ENCODE data around the gene METTL17. TPM values are rescaled to one million over a fixed set of nuclear protein-coding genes. Genes with fewer than 3 reads are reported as not detected.

METTL17 gene, protein sequence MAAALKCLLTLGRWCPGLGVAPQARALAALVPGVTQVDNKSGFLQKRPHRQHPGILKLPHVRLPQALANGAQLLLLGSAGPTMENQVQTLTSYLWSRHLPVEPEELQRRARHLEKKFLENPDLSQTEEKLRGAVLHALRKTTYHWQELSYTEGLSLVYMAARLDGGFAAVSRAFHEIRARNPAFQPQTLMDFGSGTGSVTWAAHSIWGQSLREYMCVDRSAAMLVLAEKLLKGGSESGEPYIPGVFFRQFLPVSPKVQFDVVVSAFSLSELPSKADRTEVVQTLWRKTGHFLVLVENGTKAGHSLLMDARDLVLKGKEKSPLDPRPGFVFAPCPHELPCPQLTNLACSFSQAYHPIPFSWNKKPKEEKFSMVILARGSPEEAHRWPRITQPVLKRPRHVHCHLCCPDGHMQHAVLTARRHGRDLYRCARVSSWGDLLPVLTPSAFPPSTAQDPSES
- total RNA-seq (2022; extraction: Qiagen RNA extraction; ENCODE audit: low read depth) = 68.4 to 77.9 TPM (median 74.9 TPM) in 5 replicates

DNA sequence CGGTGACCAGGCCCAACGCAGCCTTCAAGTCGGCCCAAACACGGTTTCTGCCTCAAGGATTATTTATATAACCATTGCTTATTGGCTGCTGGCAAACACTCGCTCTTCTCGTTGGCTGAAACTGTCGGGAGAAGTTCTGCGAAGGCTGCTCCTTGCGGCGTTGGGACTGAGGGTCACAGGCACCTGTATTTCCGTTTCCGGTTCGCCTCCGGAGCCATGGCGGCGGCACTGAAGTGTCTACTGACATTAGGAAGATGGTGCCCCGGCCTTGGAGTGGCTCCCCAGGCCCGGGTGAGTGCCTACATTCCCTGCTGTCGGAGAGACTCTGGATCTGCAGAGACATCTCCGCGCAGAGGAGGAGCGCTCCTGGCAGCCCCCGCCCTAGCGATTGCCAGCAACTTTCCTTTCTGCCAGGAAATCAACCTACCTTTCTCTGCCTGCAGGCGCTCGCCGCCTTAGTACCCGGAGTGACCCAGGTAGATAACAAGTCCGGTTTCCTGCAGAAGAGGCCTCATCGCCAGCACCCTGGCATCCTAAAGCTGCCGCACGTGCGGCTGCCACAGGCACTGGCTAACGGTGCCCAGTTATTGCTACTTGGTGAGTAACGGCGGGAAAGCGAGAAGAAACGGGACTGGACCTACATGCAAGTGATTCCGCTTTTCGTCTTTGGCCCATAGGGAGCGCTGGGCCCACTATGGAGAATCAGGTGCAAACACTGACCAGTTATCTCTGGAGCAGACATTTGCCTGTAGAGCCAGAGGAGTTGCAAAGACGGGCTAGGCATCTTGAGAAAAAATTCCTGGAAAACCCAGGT, at the start of gene METTL17:
Gene METTL17 (plus strand): TSS at position 194 of the 814 bp plus-strand sequence. CDS start 23 bp downstream, at position 217.

DNA sequence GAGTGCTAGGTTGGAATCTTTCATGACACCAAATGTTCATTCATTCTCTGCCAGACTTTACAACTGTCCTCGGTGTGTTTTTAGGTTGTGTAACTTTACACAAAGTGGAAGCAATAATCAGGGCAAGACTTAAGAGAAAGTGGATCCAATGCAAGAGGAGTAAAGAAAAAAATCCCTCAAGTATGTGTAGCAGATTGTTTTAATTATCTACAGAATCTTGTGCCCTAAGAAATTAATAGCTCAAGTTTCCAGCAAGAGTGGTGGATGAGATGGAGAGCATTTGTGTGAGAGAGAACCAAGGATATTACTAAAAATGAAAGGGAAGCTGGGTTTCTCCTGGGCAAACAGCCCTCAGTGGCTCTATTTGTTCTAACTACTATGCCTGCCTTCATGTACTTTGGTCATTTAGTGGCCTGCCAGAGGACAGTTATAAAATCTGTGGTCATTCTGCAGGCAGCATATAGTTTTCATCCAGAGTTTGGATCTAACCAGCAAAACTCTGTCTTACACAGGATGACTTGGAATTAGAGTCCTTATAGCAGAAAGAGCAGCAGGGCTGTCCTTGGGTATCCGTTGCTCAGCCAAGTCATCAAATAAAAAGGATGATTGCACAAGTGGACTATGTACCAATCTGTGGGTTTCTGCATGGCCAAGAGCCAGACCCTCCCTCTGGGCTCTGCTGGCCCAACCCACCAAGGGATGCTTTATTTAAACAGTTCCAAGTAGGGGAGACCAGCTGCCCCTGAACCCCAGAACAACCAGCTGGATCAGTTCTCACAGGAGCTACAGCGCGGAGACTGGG, 34.8 kb upstream of the METTL17 start, which contains the start of gene RNASE2:
Gene RNASE2 (plus strand): TSS at position 752 of the 802 bp plus-strand sequence. CDS start 285 bp downstream, outside the sequence.

DNA sequence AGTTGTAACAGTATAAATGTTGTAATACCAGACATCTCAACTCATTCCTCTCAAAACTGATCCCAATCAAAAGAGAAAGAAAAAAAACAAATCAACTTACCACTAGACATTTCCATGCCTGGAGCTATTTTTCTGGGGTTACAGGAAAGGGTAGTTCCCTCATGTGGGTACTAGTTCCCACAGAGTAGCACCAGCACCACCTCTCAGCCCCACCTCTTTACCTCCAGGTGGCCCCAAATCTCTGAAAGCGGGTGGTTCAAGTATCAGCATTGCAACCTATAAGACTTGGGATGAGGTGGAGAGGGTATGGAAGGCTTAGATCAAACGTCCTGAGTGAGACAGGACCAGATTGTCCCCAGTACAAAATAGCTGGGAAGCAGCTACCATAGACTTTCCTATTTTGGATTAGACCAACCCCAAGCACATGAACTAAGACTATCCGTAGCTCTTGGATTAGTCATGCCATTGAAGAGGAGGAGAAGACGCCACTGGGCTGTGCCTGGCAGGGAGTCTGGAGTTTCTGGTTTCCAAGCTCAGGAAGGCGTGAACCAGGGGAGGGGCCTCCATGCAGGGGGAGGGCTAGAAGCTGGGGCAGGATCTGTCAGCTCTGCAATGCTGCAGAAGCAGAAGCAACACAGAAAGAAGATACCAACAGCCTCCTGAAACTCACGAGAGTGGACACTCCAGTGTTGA, 9.0 kb downstream of the METTL17 start, which contains the start of gene SLC39A2:
Gene SLC39A2 (plus strand): TSS at position 620 of the 693 bp plus-strand sequence. CDS start 154 bp downstream, outside the sequence.

DNA sequence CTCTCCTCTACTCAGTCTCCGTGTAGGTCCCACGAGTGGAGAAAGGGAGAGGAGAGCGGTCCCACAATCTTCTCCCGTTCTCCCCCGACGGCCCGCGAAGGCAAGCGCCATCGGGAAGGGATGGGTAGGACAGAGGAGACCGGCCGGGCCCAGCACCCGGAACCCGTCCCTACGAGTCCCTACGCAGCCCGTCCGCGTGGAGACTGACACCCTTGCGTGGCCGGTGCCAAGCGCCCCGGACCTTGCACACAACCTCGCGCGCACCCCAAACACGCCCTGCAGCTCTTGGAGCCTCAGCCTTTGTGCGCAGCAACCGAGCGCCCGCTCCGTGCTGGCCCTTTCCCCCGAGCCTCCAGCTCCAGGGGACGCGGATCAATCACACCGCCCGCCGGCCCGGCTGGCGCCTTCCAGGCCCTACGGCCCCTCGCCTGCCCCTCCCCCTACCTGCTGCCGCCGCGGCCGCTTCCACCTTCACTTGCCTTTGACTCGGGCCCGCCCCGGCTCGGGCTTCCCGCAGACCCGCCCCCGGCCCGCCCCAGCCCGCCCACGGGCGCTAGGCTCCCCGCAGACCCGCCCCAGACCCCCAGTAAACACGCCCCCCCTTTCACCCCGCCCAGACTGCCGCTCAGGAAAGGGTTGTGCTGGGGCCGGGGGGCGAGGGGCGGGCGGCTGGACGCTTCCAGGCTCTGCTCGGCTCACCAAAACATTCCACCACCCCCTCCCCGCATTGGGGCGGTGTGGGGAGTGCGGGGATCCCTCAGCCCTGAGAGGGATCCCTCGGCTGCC, 35.0 kb downstream of the METTL17 start, which contains the start of gene NDRG2:
Gene NDRG2 (minus strand): TSS at position 477 of the 786 bp plus-strand sequence. CDS start 1,746 bp downstream, outside the sequence.

DNA sequence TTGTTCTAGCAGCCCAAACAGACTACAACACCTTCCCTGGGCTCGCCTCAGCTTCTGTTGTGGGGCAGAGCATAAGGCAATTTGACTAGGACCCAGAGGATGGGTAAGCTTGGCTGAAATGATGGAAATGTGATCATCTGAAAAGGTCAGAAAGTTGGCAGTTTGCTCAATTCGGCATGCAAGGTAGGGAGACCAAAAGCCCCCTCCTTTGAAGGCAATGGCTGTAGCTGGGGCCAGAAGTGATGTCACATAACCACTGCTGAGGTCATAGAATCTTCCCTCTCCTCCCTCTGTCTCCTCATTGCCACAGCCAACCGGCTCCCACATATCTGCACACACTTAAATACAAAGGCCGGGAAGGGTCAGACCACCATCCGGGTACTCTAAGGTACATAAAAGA, 40.1 kb downstream of the METTL17 start, which contains the start of gene TPPP2:
Gene TPPP2 (plus strand): TSS at position 301 of the 400 bp plus-strand sequence. CDS start 365 bp downstream, outside the sequence.

DNA sequence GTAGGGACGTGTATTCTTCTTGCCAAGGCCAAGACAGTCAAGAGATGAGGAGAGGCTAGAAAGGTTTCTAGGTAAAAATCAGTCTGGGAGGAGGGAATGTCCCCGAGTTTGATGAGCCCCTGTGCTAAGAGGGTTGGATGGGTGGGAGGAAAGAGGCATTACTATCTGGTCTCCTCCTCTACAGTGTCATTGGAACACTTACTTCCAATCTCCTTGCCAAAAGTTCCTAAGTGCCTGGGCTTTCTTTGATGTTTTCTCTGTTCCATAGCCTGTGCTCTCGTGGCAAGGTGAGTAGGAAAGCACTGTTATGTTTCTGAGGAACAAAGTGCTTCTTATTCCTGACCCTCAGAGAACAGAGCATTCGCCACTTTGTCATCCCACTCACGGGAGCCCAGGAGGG, 44.9 kb downstream of the METTL17 start, which contains the start of gene RNASE13:
Gene RNASE13 (minus strand): TSS at position 101 of the 400 bp plus-strand sequence. CDS start 519 bp downstream, outside the sequence.

DNA sequence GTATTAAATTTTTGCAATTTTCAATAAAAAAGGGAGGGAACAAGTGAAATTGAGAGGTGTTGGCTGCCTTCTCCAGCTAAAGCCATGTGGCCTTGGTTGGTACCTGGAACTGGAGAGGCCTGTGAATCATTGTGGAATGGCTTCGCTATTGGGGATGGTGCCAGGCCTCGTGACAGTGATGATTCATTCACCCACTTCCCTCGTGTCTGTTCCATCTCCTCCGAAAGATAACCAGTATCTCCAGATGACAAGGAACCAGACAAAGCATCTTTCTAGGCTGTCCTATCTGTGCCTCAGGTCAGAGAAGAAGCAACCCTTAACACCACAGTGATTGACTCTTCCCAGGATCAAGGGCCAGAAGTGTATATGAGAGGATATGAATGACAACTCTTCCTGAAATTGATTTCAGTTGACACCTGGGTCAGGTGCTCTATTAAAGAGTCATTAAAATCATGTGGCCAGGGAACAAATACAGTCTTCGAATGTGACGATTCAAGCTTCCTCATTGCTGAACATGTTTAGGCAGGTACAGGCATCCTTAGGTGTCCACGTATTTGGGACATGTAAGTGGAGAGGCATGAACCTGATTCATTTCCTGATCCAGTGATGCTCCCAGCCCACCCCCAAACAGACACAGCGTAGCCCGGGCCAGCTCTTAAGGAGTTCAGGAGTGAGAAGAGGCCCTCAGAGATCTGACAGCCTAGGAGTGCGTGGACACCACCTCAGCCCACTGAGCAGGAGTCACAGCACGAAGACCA, 52.1 kb downstream of the METTL17 start, which contains the start of gene RNASE7:
Gene RNASE7 (plus strand): TSS at position 687 of the 758 bp plus-strand sequence. CDS start 631 bp downstream, outside the sequence.

Other genes starting within 250 kb of the METTL17 start
- gene EDDM3A, start 244.1 kb upstream of the METTL17 start, total RNA-seq (2022; extraction: Qiagen RNA extraction; ENCODE audit: low read depth) = not detected in 5 replicates
- gene EDDM3B, start 221.6 kb upstream of the METTL17 start, total RNA-seq (2022; extraction: Qiagen RNA extraction; ENCODE audit: low read depth) = not detected in 5 replicates
- gene RNASE6, start 208.7 kb upstream of the METTL17 start, total RNA-seq (2022; extraction: Qiagen RNA extraction; ENCODE audit: low read depth) = not detected in 5 replicates
- gene RNASE1, start 187.1 kb upstream of the METTL17 start, total RNA-seq (2022; extraction: Qiagen RNA extraction; ENCODE audit: low read depth) = 0.17 to 0.50 TPM (median 0.27 TPM) in 4 of 5 replicates, not detected in the other
- gene RNASE3, start 98.6 kb upstream of the METTL17 start, total RNA-seq (2022; extraction: Qiagen RNA extraction; ENCODE audit: low read depth) = not detected in 5 replicates
- gene RNASE2, start 34.5 kb upstream of the METTL17 start, total RNA-seq (2022; extraction: Qiagen RNA extraction; ENCODE audit: low read depth) = not detected in 5 replicates
- gene SLC39A2, start 9.3 kb downstream of the METTL17 start, total RNA-seq (2022; extraction: Qiagen RNA extraction; ENCODE audit: low read depth) = 0.09 TPM in 1 of 5 replicates, not detected in the others
- 2.5 to 3.3 TPM (median 2.7 TPM) in 5 replicates for gene NDRG2, start 35.1 kb downstream of the METTL17 start, total RNA-seq (2022; extraction: Qiagen RNA extraction; ENCODE audit: low read depth)
- gene TPPP2, start 40.2 kb downstream of the METTL17 start, total RNA-seq (2022; extraction: Qiagen RNA extraction; ENCODE audit: low read depth) = not detected in 5 replicates
- not detected in 5 replicates for gene RNASE13, start 44.8 kb downstream of the METTL17 start, total RNA-seq (2022; extraction: Qiagen RNA extraction; ENCODE audit: low read depth)
- gene RNASE7, start 52.4 kb downstream of the METTL17 start, total RNA-seq (2022; extraction: Qiagen RNA extraction; ENCODE audit: low read depth) = not detected in 5 replicates
- not detected in 5 replicates for gene RNASE8, start 67.8 kb downstream of the METTL17 start, total RNA-seq (2022; extraction: Qiagen RNA extraction; ENCODE audit: low read depth)
- gene ARHGEF40, start 80.3 kb downstream of the METTL17 start, total RNA-seq (2022; extraction: Qiagen RNA extraction; ENCODE audit: low read depth) = 7.8 to 13.1 TPM (median 9.5 TPM) in 5 replicates
- 19.7 to 30.5 TPM (median 28.9 TPM) in 5 replicates for gene ZNF219, start 108.7 kb downstream of the METTL17 start, total RNA-seq (2022; extraction: Qiagen RNA extraction; ENCODE audit: low read depth)
- 0.58 to 1.1 TPM (median 0.85 TPM) in 5 replicates for gene TMEM253, start 111.1 kb downstream of the METTL17 start, total RNA-seq (2022; extraction: Qiagen RNA extraction; ENCODE audit: low read depth)
- not detected in 5 replicates for gene OR5AU1, start 166.1 kb downstream of the METTL17 start, total RNA-seq (2022; extraction: Qiagen RNA extraction; ENCODE audit: low read depth)

Data from A549 treated with GW870086 at 1 μM for 4 hours (cell line).